Measurements from ENCODE around the gene AGAP1.

Gene AGAP1

GRCh38 chr2:235769046-235769445, 275.2 kb downstream of the AGAP1 start:
- DNase-seq (ENCODE audit: low spot score), result no peak

GRCh38 chr2:235770909-235771820, 277.3 kb downstream of the AGAP1 start:
- no peak for DNase-seq (ENCODE audit: low spot score)

GRCh38 chr2:235773188-235773928, 279.5 kb downstream of the AGAP1 start:
- no peak for DNase-seq (ENCODE audit: low spot score)

GRCh38 chr2:235774153-235774870, 280.5 kb downstream of the AGAP1 start:
- DNase-seq (ENCODE audit: low spot score), result no peak

GRCh38 chr2:235776531-235776930, 282.7 kb downstream of the AGAP1 start:
- DNase-seq (ENCODE audit: low spot score), result no peak

GRCh38 chr2:235779444-235779896, 285.6 kb downstream of the AGAP1 start:
- DNase-seq (ENCODE audit: low spot score), result peak; percentile 18

- no peak for DNase-seq (ENCODE audit: low spot score)
Measured at GRCh38 chr2:235780401-235780800, 286.6 kb downstream of the AGAP1 start.

- no peak for DNase-seq (ENCODE audit: low spot score)
Measured at GRCh38 chr2:235781775-235782174, 287.9 kb downstream of the AGAP1 start.

GRCh38 chr2:235784788-235785187, 290.9 kb downstream of the AGAP1 start:
- no peak for DNase-seq (ENCODE audit: low spot score)

GRCh38 chr2:235789552-235789951, 295.7 kb downstream of the AGAP1 start:
- DNase-seq (ENCODE audit: low spot score), result no peak

- DNase-seq (ENCODE audit: low spot score), result no peak
Measured at GRCh38 chr2:235793163-235793752, 299.4 kb downstream of the AGAP1 start.

GRCh38 chr2:235799281-235799680, 305.4 kb downstream of the AGAP1 start:
- DNase-seq (ENCODE audit: low spot score), result no peak

GRCh38 chr2:235802542-235802941, 308.7 kb downstream of the AGAP1 start:
- DNase-seq (ENCODE audit: low spot score), result no peak

GRCh38 chr2:235803028-235803427, 309.2 kb downstream of the AGAP1 start:
- DNase-seq (ENCODE audit: low spot score), result no peak

- no peak for DNase-seq (ENCODE audit: low spot score)
Measured at GRCh38 chr2:235804676-235805075, 310.8 kb downstream of the AGAP1 start.

- no peak for DNase-seq (ENCODE audit: low spot score)
Measured at GRCh38 chr2:235806986-235807750, 313.3 kb downstream of the AGAP1 start.

- no peak for DNase-seq (ENCODE audit: low spot score)
Measured at GRCh38 chr2:235808366-235808765, 314.5 kb downstream of the AGAP1 start.

- DNase-seq (ENCODE audit: low spot score), result no peak
Measured at GRCh38 chr2:235810252-235810651, 316.4 kb downstream of the AGAP1 start.

- DNase-seq (ENCODE audit: low spot score), result no peak
Measured at GRCh38 chr2:235810846-235811245, 317.0 kb downstream of the AGAP1 start.

GRCh38 chr2:235811446-235812184, 317.8 kb downstream of the AGAP1 start:
- no peak for DNase-seq (ENCODE audit: low spot score)

Measured in CD4-positive, alpha-beta T cell treated with Interleukin-6 at 100 ng/mL for 8 hours (primary cell).